Measurements from ENCODE around the gene TNC.

DNA sequence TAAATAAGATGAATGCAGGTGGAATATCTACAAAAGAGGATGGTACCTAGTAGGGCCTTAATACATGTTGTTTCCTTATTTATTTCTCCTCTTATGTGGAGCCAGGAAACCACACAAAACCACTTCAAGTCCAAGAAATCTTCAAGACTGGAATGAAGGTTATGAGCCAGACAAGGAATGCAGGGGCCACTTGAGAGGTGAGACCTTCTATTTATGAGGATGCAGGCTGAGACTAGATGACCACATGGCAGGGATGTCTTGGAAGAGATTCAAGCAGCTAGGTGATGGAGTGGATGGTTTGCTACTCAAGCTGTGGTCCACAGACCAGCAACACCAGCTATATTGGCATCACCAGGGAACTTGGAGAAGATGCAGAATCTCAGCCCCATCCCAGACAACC is 92.2 kb downstream of the TNC start:
- TF ChIP-seq POLR2A (IDR thresholded peaks at IDR 0.05; ENCODE audit: low read length) (no peak), GATA1 (IDR thresholded peaks at IDR 0.05; ENCODE audit: low read depth, low read length) (no peak)

Data from erythroblast (primary cell).